ENCODE measurements around the gene BRF1.
"Not testable (repeated sequence)": the region's sequence is repeated elsewhere in the genome, so short reads cannot be mapped to it uniquely, and the experiment has no call there.

Gene BRF1

DNA sequence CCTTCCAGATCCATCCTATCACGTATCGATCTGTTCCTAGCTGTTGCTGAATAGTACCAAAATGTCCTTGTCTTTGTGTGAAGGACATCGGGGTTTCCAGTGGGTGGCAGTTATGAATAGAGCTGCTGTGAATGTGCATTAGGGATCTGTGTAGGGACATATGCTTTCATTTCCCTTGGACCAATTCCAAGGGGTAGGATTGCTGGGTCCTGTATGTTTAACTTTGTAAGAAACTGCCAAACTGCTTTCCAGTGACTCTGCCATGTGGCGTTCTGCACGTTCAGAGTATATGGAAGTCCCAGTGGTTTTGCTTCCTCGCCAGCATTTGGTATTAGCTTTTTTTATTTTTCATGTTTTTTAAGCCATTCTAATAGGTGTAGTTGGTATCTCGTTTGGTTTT lies 42.4 kb upstream of the BRF1 start:
- Histone ChIP-seq H3K9ac (ENCODE audit: insufficient read length) (no peak overlapping the region), H3K27ac (no peak overlapping the region), H3K36me3 (ENCODE audit: insufficient read depth, low read length) (no peaks in the 10 kb centered on the region), H3K4me3 (no peak overlapping the region), H3K9me3 (ENCODE audit: low read depth, low read length) (no peaks in the 10 kb centered on the region)
- no peak for DNase-seq (ENCODE audit: low read depth, low spot score)
- TF ChIP-seq FOXP2 (optimal IDR thresholded peaks at IDR 0.05; ENCODE audit: control extremely low read depth, extremely low read length, insufficient read depth) (no peak), POLR2AphosphoS5 (IDR thresholded peaks at IDR 0.05; ENCODE audit: borderline replicate concordance, low read depth, low read length) (no peak), EZH2 (IDR thresholded peaks at IDR 0.05) (no peak)

- Histone ChIP-seq H3K36me3 (ENCODE audit: insufficient read depth, low read length) (no peaks in the 10 kb centered on the region), H3K9ac (ENCODE audit: insufficient read length) (no peak overlapping the region), H3K9me3 (ENCODE audit: low read depth, low read length) (no peaks in the 10 kb centered on the region), H3K27ac (peak overlapping the region; percentile 54; the same call in 1 of the 2 replicates), H3K4me3 (no peak overlapping the region)
- TF ChIP-seq EZH2 (IDR thresholded peaks at IDR 0.05) (no peak), POLR2AphosphoS5 (IDR thresholded peaks at IDR 0.05; ENCODE audit: borderline replicate concordance, low read depth, low read length) (no peak), FOXP2 (optimal IDR thresholded peaks at IDR 0.05; ENCODE audit: control extremely low read depth, extremely low read length, insufficient read depth) (no peak)
- no peak for DNase-seq (ENCODE audit: low read depth, low spot score)
Observed at GRCh38 chr14:105340821-105341733, 40.3 kb upstream of the BRF1 start.

DNA sequence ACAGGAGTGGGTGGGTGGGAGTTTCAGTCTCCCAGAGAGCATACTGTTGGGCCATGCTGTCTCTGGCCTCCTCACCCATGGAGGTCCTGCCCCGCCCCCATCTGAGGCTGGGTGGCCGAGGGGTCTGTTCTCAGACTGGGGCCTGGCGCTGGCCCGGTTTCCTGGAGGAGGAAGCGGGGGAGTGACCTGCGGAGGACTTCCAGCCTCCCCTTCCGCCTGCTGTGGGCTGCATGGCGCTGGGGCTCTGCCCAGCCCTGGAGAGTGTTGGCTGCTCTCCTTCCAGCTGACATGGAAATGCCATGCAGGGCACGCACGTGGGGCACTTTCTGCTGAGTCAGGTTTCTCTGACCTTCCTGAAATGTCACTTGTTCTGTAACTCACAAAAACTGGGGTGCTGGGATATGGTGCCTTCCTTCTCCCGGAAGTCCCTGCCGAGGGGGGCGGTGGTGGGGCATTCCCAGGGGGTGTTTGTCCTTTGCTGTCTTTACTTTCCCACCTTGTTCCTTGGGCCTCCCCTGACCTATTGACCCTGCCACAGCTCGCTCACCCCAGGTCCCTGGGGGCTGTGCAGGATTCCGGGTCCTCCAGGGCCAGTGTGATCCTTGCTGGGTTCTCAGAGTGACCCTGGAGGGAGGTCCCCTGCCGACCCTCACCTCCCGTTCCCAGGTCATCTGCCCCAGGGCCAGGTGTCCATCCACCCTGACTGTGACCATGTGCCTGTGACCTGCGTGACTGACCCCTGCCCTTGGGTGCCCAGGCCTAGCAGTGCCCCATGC lies 37.4 kb upstream of the BRF1 start:
- H3K4me3 ChIP-seq, result no peak overlapping the region
- TF ChIP-seq POLR2AphosphoS5 (IDR thresholded peaks at IDR 0.05; ENCODE audit: borderline replicate concordance, low read depth, low read length), result no peak
- no peak for TF ChIP-seq EZH2 (IDR thresholded peaks at IDR 0.05)
- TF ChIP-seq FOXP2 (optimal IDR thresholded peaks at IDR 0.05; ENCODE audit: control extremely low read depth, extremely low read length, insufficient read depth), result no peak
- no peak overlapping the region for H3K9ac ChIP-seq (ENCODE audit: insufficient read length)
- H3K9me3 ChIP-seq (ENCODE audit: low read depth, low read length), result no peaks in the 10 kb centered on the region
- no peaks in the 10 kb centered on the region for H3K36me3 ChIP-seq (ENCODE audit: insufficient read depth, low read length)
- no peak overlapping the region for H3K27ac ChIP-seq
- no peak for DNase-seq (ENCODE audit: low read depth, low spot score)

GRCh38 chr14:105337433-105337832 lies 36.6 kb upstream of the BRF1 start:
- no peak overlapping the region for H3K27ac ChIP-seq
- H3K36me3 ChIP-seq (ENCODE audit: insufficient read depth, low read length), result no peaks in the 10 kb centered on the region
- no peak overlapping the region for H3K9ac ChIP-seq (ENCODE audit: insufficient read length)
- H3K9me3 ChIP-seq (ENCODE audit: low read depth, low read length), result no peaks in the 10 kb centered on the region
- H3K4me3 ChIP-seq, result no peak overlapping the region
- TF ChIP-seq EZH2 (IDR thresholded peaks at IDR 0.05) (no peak), POLR2AphosphoS5 (IDR thresholded peaks at IDR 0.05; ENCODE audit: borderline replicate concordance, low read depth, low read length) (no peak), FOXP2 (optimal IDR thresholded peaks at IDR 0.05; ENCODE audit: control extremely low read depth, extremely low read length, insufficient read depth) (no peak)
- no peak for DNase-seq (ENCODE audit: low read depth, low spot score)

DNA sequence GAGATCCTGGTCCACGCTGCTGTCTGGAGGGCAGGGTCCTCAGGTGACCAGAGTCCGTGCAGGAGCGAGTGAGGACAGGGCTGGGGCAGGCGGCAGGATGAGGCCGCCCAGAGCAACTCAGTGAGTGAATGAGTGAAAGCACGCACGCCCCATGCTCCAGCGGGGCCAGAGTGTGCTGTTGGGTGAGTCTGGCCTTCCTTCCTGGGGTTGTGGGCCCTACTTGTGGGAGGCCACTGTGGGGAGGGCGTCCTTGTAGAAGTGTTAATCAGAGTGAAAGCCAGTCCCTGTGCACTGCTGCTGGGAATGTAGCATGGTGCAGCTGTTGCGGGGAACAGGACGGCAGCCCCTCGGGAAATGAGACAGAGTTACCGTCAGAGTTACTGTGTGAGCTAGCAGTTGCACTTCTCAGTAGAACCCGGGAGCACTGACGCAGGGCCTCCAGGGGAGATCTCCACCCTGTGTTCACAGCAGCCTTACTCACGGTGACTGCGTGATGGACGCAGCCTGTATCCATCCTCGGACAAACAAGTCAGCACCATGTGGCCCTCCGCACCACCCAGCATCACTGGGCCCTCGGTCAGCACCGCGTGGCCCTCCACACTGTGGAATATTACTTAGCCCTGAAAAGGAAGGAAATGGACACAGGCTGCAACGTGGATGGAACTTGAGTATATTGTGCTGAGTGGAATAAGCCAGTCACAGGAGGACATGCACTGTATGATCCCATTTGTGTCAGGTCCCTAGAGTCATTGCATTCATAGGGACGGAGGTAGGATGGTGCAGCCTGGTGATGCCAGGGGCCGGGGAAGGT lies 35.9 kb upstream of the BRF1 start:
- TF ChIP-seq EZH2 (IDR thresholded peaks at IDR 0.05) (no peak), FOXP2 (optimal IDR thresholded peaks at IDR 0.05; ENCODE audit: control extremely low read depth, extremely low read length, insufficient read depth) (no peak), POLR2AphosphoS5 (IDR thresholded peaks at IDR 0.05; ENCODE audit: borderline replicate concordance, low read depth, low read length) (no peak)
- H3K27ac ChIP-seq, result no peak overlapping the region
- H3K9me3 ChIP-seq (ENCODE audit: low read depth, low read length), result no peaks in the 10 kb centered on the region
- no peak overlapping the region for H3K4me3 ChIP-seq
- H3K9ac ChIP-seq (ENCODE audit: insufficient read length), result no peak overlapping the region
- no peak for DNase-seq (ENCODE audit: low read depth, low spot score)
- no peaks in the 10 kb centered on the region for H3K36me3 ChIP-seq (ENCODE audit: insufficient read depth, low read length)

GRCh38 chr14:105335735-105336476 lies 35.1 kb upstream of the BRF1 start:
- no peak overlapping the region for H3K4me3 ChIP-seq
- H3K9ac ChIP-seq (ENCODE audit: insufficient read length), result no peak overlapping the region
- DNase-seq (ENCODE audit: low read depth, low spot score), result no peak
- H3K27ac ChIP-seq, result no peak overlapping the region
- no peaks in the 10 kb centered on the region for H3K9me3 ChIP-seq (ENCODE audit: low read depth, low read length)
- no peaks in the 10 kb centered on the region for H3K36me3 ChIP-seq (ENCODE audit: insufficient read depth, low read length)
- no peak for TF ChIP-seq EZH2 (IDR thresholded peaks at IDR 0.05)

DNA sequence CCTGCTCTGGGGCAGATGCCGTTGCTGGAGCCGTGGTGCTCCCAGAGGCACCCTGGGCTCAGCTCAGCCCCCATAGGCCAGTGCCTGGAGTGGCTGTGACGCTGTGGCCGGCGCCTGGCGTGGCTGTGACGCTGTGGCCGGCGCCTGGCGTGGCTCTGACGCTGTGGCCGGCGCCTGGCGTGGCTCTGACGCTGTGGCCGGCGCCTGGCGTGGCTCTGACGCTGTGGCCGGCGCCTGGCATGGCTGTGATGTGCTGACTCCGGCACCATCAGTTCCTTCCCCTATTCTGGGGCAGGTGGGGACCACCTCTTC lies 34.4 kb upstream of the BRF1 start:
- not testable (repeated sequence) for H3K27ac ChIP-seq; H3K4me3 ChIP-seq; H3K36me3 ChIP-seq (ENCODE audit: insufficient read depth, low read length); DNase-seq (ENCODE audit: low read depth, low spot score); H3K9ac ChIP-seq (ENCODE audit: insufficient read length); H3K9me3 ChIP-seq (ENCODE audit: low read depth, low read length)

Data from SK-N-MC (cell line).